GM18868 (cell line): ENCODE data around the gene EFCAB6.

ENCODE experiments used
- ATAC-seq: cut with Tn5 transposase; IDR thresholded peaks from one replicate; pipeline ENCODE4 v1.9.1; 2021; ENCODE audit warnings: mild to moderate bottlenecking, moderate library complexity; ENCODE audit not compliant: unreplicated experiment

EFCAB6 gene

DNA sequence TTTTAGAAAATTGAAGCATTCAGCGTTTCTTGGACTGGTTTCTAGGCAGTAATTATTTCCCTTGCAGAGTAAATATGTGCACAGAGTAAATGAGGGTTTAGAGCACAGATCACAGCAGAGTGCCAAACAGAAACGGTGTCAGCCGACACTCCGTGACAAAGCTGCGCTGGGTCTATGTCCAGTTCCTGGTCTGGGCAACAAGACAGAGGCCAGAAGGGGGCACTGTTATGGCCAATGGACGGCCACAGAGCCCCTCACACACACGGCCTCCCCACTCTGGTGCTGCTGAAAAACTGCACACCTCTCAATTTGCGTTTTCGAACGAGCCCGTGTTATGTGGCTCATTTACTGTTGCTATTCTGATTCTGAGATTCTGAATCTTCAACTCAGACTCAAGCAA lies 219.6 kb downstream of the EFCAB6 start:
- no peak for ATAC-seq

DNA sequence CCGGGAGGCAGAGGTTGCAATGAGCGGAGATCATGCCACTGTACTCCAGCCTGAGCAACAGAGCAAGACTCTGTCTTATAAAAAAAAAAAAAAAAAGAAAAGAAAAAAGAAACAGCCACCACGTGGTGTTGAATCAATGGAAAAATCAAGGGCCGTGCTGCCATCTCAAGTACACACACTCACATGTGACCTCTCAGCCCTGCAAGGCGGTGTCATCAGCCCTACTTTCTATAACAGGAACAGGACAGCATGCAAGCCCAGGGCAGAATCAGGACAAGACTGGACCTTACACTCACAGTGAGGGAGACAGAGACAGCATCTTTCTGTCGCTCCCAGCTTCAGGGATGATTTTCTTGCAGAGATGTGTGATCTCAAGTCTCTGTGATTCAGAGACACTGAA lies 220.7 kb downstream of the EFCAB6 start:
- no peak for ATAC-seq

DNA sequence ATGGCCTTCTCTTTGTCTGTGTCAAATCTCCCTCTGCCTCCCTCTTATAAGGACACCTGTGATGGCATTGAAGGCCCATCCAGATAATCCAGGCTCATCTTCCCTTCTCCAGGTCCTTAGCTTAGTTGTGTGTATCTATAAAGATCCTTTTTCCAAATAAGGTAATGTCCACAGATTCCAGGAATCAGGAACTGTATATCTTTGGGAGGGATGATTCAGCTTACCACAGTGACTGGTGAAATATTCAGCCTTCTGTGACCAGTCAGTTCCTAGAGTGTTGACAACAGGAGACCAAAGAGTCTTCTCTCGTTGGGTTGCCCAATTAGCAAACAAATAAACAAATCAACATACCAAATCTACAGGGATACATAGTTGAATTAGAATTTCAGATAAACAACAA lies 224.5 kb downstream of the EFCAB6 start:
- ATAC-seq: no peak

DNA sequence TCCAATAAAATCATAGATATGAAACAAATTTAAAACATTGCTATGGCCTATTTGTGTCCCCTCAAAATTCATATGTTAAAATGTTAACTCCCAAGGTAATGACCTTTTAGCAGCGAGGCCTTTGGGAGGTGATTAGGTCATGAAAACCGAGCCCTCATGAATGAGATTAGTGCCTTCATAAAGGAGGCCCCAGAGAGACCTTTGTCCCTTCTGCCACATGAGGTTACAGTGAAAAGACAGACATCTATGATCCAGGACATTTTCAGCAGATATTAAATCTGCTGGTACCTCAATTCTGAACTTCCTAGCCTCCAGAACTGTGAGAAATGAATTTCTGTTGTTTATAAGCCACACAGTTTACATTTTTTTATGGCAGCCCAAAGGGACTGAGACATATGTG lies 228.6 kb downstream of the EFCAB6 start:
- ATAC-seq: no peak

DNA sequence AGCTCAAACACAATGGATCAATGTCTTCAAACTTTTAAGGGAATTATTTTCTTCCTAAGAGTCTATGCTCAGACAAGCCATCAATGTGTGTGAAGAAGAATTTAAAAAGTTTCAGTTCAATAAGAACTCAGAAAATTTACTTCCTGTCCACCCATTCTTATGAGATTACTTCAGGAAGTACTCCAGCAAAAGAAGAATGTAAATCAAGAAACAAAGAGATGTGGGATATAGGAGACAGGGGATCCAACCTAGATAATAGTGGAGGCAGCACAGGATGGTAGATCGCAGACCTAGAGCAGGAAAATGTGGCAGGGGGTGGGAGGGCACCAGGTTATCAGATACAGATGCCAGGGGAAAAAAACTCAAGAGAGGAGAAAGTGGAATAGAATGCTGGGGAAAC lies 229.7 kb downstream of the EFCAB6 start:
- no peak for ATAC-seq

DNA sequence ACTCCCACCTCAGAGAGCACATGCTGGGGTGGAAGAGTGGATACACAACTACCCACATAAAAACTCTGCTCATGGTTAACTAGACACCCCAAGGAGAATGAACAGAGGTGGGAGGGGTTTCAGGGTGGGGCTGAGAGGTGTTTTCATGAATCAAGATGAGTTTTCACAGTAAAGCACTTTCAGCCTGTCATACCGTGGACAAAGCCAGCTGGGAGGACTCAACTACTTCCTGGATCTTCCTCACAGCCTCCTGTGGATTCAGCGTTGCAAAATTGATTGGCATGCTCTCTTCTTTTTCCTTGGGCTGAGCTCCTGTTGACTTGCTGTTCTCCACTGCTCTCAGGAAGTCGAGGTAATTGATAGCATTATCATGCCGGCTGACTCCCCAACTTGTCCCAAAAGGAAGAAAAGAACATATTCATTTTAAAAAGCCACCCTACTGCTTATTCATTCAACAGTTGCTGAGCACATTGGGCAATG lies 231.8 kb downstream of the EFCAB6 start:
- ATAC-seq: no peak

DNA sequence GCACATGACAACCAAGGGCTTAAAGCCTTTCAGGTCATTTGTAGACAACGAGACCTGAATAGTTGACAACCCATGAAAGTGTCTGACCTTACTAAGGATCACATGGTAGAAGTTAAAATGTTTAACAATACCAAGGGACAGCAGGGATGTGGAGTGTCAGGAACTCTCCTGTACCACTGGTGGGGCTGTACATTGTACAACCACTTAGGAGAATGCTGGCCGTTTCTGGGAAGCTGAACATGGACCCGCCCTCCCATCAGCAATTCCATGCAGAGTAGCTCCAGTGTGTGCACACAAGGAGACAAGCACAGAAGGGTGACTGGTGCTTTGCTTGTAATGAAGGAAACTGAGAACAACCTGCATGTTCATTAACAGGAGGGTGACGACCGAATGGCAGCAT lies 237.4 kb downstream of the EFCAB6 start:
- ATAC-seq: no peak

DNA sequence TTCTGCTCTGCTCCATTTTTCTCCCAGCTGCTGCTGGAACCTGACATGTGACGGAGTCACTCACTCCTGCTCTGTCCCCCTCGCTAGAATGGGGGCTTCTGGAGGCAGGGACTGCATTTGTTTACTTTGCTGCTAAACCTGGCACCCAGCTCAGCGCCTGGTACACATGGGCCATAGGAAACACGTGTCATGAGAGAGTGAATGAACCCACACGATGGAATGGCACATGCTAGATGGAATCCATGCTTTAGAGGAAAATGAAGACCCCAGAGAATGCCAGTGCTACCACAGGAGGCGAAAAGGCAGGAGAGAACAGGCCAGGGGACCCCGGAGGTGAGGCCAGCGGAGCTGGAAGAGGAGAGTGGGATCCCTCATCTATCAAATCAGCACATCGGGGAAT lies 239.4 kb downstream of the EFCAB6 start:
- no peak for ATAC-seq

DNA sequence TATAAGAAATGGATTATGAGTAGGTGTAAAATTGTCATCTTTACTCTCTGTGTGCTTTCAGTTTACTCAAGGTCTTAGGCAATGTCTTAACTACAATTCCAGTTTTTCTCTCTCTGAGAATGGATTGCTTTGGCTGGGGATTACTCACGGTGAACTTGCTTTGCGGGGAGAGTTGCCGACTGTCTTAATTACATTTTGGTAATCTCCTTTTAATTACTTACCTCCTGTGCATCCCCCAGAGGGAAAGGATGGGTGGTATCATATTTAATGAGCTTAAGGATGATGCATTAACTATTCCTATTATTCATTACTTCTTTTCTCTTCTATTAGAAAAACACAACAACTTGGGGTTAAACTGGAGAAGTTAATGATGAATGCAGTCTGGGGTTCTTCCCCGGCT lies 240.9 kb downstream of the EFCAB6 start:
- no peak for ATAC-seq

DNA sequence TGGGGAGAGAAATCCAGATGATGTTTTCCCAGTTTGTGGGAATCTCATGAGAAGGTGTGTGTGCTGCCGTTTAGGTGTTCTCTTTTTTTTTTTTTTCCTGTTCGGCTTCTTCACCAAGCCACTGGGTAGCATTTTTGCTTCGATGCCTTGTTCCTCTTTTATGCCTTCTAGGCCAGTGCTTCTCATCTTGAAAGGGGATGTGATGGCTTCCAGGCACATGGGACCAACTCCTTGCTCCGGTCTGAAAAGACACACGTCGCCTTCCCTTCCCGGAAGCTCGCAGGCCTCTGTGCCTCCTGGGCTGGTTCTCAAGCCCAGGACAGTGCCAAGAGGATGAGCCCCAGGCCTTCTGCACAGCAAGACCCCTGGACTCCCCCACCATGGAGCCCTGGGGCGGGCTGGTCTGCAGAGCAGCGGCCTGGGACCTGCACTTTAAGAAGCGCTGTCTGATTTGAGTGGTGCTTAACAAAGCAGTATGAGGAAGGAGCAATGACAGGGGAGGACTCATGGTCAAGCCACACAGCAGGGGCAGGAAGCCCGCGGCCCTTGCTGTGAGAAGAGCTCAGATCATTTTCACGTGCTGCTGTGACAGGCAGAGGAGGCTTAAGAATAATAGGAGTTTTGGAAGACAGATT lies 241.5 kb downstream of the EFCAB6 start:
- no peak for ATAC-seq

DNA sequence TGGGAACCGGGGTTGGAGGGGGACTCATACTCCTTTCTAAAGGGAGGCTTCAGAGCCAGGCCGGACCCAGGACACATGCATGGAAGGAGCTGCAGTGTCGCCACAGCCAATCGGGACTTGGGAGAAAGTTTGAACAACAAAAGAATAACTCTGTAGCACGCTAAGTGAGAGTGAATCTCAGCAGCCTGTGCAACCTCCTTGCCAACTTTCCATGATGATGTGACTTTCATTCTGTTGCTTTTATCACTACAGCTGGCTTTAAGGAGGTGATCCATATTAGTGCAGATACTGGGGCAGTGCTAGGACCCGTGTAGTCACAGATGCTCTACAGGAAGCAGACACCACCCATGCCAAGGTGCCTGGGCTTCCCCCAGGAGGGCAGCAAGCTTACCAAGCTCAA lies 243.0 kb downstream of the EFCAB6 start:
- ATAC-seq: no peak

DNA sequence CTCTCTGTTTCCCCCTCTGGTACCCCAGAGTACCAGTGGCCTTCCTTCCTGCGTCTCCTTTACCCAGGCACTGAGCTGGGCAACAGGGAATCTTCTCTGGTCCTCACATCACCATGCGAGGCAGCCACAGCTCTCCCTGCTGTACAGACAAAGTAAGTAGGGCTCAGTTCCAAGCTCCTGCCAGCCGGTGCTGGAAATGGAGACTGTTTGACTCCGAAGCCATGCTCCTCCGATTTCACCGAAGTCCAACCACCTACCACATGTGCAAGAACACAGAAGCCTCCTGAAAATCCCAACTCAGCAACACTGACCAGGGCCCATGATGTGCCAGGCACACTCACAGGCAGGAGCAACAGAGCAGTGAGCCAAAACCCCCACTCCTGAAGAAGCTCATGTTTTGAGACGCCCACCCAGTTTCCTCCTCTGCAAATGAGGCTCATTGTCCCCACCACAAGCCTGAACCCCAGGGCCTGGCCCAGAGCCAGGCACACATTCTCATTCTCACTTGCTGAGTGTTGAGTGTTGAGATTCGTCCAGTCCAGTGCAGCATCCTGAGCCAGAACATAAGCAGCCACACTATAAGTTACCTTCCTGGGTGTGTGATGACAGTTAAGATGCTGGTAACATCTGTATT lies 244.3 kb downstream of the EFCAB6 start:
- ATAC-seq: no peak

DNA sequence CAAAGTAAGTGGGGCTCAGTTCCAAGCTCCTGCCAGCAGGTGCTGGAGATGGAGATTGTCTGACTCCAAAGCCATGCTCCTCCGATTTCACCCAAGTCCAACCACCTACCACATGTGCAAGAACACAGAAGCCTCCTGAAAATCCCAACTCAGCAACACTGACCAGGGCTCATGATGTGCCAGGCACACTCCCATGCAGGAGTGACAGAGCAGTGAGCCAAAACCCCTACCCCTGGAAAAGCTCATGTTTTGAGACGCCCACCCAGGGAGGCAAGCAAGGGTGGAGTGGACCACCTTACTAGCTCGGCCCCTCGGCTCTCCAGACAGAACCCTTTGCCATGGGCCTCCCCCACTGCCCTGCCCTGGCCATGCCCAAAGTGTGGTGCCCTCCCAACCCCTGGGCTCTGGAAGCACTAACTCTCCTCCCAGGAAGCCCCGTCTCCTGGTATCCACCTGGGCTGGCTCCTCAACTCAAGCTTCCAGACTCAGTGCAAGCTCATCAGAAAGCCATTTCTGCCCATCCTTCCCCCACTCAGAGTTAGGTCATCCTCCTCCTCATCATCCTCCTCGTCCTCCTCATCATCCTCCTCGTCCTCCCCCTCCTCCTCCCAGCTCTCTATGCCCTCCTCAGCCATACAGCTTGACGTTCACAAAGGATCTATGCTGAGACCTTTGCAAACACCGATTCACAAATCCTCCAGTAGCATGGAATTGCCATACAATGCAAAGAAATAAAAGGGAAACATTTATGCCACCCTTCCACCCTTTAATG lies 245.4 kb downstream of the EFCAB6 start:
- no peak for ATAC-seq

DNA sequence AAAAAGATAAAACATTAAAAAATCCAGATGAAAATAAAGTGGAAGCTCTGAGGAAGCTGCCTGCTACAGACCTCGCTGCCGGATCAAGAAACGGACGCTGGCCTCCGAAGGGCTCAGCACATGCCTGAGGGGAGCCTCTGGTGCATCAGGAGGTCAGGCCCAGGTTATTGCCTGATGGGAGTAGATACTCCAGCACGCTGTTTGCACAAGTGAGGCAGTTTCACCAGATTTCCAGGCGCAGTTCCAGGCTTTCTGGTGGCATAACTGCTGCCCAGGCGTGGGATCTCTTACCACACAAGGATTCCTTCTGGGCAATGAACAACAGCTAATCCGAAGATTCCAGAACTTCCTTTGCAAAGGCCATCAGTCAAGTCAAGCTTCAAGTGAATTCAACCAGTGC lies 246.1 kb downstream of the EFCAB6 start:
- no peak for ATAC-seq

DNA sequence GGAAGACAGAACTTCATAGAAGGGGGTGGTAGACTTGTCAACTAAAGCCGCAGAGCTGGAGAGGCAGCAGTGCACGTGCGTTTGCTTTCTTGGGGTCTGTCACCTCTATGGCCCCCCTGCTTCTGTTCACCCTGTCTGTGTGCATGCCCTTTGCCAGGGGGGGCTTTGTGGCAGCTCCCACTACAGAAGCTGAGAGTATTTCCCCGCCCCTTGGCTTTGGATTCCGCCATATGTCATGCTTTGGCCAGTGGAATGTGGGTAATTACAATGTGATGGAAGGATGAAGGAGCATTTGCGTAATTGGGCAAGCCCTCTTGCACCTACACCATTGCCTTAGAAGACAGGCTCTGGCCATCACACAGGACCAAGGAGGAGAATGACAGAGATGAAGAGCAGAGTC lies 247.2 kb downstream of the EFCAB6 start:
- ATAC-seq: no peak

DNA sequence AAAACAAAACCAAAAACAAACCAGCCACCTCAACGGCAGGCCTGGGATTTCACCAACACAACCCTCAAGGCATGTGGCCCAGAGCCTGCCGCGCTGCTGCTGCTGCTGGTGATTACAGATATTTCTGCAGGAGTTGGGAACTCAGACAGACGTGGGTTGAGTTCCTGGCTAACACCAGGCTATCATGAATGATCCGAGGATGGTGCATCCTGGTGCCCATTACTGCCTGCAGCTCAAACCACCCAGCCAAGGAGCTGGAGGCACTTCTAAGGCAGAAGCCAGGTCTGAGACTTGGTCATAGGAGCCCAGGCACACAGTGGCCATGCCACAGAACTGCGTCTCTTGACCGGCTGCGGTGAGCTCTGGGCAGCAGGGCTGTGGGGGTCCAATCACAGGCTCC lies 248.5 kb downstream of the EFCAB6 start:
- no peak for ATAC-seq

DNA sequence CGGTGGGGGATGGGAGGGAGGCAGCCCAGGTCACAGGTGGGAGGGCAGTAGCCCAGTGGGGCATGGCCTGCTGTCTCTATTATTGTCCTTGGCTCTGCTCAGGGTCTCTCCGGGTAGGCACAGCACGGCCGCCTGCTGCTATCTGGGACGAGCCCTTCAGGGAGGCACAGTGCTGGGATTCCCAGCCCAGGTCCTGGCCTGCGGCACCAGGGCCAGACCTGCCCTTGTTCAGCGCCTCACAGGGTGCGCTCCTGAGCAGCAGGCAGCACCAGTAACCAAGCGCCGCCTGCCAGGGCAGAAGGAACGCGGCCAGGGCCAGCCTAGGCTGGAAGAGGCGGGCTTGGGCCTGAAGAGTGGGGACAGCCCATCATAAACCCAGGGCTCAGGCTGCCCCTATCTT lies 249.3 kb downstream of the EFCAB6 start:
- ATAC-seq: no peak

DNA sequence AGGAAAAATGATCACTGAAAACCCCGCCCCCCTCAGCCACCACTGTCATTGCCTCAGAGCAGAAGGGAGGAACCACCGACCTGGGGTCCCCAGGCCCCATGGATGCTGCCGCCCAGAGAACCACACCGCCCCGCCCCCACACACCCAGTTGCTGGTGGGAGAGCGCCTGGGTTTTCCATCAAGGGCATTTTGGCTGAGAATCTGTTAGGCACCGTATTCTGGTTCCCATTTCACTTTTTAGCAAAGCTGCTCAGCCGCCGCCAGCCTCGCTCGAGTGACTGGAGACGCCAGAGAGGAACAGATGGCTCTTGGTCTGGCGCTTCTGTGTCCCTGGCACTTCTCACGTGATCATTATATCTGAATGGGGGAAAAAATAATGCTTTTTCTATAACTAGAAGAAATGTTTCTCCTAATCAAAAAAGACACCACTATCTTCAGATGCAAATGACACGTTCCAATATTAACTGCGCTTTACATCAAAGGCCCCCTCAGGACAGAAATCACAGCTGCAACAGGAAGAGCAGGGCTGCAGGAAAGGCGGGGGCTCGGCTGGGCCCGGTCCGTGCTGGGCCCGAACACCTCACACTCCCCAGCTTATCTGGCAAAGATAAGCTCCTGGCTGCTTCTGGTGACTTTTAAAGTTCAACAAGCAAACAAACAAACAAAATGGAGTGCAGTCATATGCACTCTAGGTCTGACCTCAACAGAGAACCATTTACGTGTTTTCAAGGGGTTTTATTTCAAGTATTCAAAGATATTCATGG lies 250.5 kb downstream of the EFCAB6 start:
- ATAC-seq: no peak

DNA sequence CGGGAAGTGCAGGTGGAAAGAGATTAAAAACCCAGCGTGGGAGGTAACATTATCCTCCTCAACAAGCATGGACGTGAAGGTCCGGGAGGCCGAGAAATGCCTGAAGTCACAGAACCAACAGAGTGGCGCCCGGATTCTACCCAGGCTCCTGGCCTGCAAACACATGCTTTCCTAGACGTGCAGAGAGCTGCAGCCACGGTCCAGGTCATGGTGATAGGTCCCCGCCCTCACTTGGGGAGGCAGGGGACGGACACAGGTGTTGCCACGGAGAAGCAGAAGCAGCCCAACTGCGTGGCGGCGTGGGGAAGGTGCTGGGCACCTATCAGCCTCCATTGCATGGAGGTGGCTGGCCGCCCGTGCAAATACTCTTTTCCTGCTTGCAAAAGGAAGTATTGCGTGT lies 251.5 kb downstream of the EFCAB6 start:
- no peak for ATAC-seq

DNA sequence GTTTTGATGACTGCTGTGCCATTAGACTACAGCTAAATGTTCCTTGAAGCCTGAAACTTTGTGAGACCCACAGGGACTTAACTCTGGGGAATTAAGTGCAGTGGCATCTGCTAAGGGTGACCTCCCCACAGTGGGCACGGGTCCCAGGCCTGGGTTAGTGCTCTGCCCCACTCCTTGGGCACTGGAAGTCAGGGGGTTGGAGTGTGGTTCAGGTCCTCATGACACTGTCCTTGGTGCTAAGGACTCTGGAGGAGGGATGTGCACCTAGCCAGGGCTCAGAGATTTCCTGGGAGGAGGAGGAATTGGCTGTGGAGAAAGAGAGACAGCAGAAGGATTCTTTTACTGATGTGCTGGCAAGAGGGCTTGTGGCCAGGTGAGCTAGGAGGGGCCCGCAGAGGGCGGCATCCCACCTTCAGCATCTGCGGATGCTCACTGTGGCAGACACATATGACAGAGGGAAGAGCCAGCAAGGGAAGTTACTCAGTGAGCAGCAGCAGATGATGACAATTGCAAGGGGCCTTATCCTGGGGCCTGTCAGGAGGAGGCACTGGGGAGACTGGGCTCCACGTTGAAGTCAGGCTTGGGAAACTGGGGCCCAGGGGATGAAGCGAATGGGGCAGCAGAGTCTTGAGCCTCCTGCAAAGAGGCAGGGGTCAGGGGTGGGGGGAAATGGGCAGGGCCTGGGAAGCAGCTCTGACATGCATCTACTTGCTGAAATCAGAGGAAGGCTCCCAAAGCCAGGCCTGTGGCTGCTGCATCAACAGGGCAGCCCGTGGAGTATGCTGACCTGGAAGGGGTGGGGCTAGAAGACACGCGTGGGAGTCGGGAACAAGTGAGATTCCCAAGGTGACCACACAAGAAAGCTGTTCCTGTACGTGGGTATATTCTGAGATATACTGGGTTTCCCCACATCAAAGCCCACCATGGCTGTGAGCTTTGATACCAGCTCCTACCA lies 256.3 kb downstream of the EFCAB6 start:
- no peak for ATAC-seq
